C4-2B (cell line): ENCODE results near the gene PTPRF.

Experiments
- CTCF ChIP-seq: fragments of 450-650 bp; conservative IDR thresholded peaks from 2 replicates; pipeline ENCODE4 v1.5.1; 2017; ENCODE audit warnings: mild to moderate bottlenecking
- ZFX ChIP-seq: fragments of 450-650 bp; IDR thresholded peaks from 2 replicates; pipeline ENCODE4 v1.6.1; 2017

- TF ChIP-seq CTCF (no peak), ZFX (no peak)
Observed at GRCh38 chr1:43532716-43533115, 2.0 kb downstream of the PTPRF start.
